Stomach (tissue), 4 donors: ENCODE measurements around the gene ENTPD8.

ENCODE experiments used
- CTCF ChIP-seq, 7 experiments: fragments of 450-650 bp in 4 of 7; fragments of 200-600 bp in 3 of 7; sonication (generic) in 3 of 7; IDR thresholded peaks; one replicate each; pipeline ENCODE4 v1.5.1; 2016 to 2019; ENCODE audit warnings: antibody characterized with exemption in 7 of 7, control low read depth in 2 of 7, mild to moderate bottlenecking in 1 of 7
- POLR2A ChIP-seq, 4 donors: fragments of 450-650 bp; IDR thresholded peaks; one replicate each; pipeline ENCODE4 v1.6.1; 2016; ENCODE audit warnings: antibody characterized with exemption in 4 of 4, control low read depth in 2 of 4, mild to moderate bottlenecking in 1 of 4, moderate library complexity in 1 of 4

GRCh38 chr9:137438591-137439157, 2.5 kb downstream of the ENTPD8 start:
- TF ChIP-seq CTCF (IDR thresholded peaks at IDR 0.05) (no peak), POLR2A (IDR thresholded peaks at IDR 0.05) (no peak)
